Activated CD4-positive, alpha-beta T cell treated with anti-CD3 and anti-CD28 coated beads, Interleukin-2, amount 10 ng/mL, durations not matched to agents 7 days and 5 days (primary cell): ENCODE measurements around the gene MLH1. TPM values are rescaled to one million over a fixed set of nuclear protein-coding genes. Genes with fewer than 3 reads are reported as not detected.
A peak's percentile ranks its signal among the peaks of the same experiment; 100 is the strongest.

Experiments used
- CTCF ChIA-PET: fragments of 350-600 bp; sonication (Branson Sonifier 250); formaldehyde crosslinking; loops from one replicate; lab custom pipeline; 2021; ENCODE audit warnings: antibody characterized with exemption; lab: Charles Lee
- POLR2A ChIA-PET: fragments of 350-600 bp; sonication (Branson Sonifier 250); formaldehyde crosslinking; loops from one replicate; lab custom pipeline; 2021; ENCODE audit warnings: antibody characterized with exemption; lab: Charles Lee
- DNase-seq: peaks from one replicate; pipeline ENCODE4 v3.0.0-alpha.2; 2020
- H3K27ac Mint-ChIP-seq: one replicate; pipeline ENCODE4 v1.8.0; 2021; ENCODE audit warnings: mild to moderate bottlenecking, moderate library complexity, mixed read lengths
- H3K27me3 Mint-ChIP-seq: one replicate; pipeline ENCODE4 v1.8.0; 2021; ENCODE audit warnings: mixed read lengths
- H3K36me3 Mint-ChIP-seq: one replicate; pipeline ENCODE4 v1.8.0; 2021; ENCODE audit warnings: low read depth, mixed read lengths
- H3K4me1 Mint-ChIP-seq: one replicate; pipeline ENCODE4 v1.8.0; 2021; ENCODE audit warnings: mixed read lengths
- H3K4me3 Mint-ChIP-seq: one replicate; pipeline ENCODE4 v1.8.0; 2021; ENCODE audit warnings: mild to moderate bottlenecking, moderate library complexity, mixed read lengths
- H3K9me3 Mint-ChIP-seq: one replicate; pipeline ENCODE4 v1.8.0; 2021; ENCODE audit warnings: mixed read lengths
- total RNA-seq, 2 experiments: library from RNA; stranded (reverse); gene quantifications; one replicate each; pipeline ENCODE4 v1.2.3, GENCODE V29; 2021

MLH1 gene
- total RNA-seq, 2 experiments from 2014 or later = 53.2 to 64.8 TPM

DNA sequence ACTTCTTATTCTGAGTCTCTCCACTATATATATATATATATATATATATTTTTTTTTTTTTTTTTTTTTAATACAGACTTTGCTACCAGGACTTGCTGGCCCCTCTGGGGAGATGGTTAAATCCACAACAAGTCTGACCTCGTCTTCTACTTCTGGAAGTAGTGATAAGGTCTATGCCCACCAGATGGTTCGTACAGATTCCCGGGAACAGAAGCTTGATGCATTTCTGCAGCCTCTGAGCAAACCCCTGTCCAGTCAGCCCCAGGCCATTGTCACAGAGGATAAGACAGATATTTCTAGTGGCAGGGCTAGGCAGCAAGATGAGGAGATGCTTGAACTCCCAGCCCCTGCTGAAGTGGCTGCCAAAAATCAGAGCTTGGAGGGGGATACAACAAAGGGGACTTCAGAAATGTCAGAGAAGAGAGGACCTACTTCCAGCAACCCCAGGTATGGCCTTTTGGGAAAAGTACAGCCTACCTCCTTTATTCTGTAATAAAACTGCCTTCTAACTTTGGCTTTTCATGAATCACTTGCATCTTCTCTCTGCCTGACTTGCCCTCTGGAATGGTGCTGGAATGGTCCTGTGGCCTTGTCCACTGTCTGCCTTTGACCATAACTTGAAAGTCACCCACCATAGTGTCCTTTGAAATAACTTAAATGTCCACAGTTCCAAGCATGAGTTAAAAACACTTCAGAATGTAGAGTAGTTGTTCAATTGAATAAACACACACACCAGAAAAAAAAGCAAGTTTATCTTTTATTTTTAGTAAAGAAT is 32.4 kb downstream of the MLH1 start:
- H3K4me3 Mint-ChIP-seq = no peak overlapping the region
- no peaks in the 10 kb centered on the region for H3K9me3 Mint-ChIP-seq
- CTCF ChIA-PET = interaction anchor here (1.3 kb wide), 1 partner anchor 188 kb away, joined by 3 read pairs; no protein-coding TSS in a partner anchor
- no peak overlapping the region for H3K27ac Mint-ChIP-seq
- POLR2A ChIA-PET = interaction anchor here (0.6 kb wide), 1 partner anchor 227 kb away, joined by 3 read pairs; no protein-coding TSS in a partner anchor
- H3K36me3 Mint-ChIP-seq = peaks cover 58% of the 10 kb centered on the region
- DNase-seq = no peak
- no peaks in the 10 kb centered on the region for H3K27me3 Mint-ChIP-seq
- H3K4me1 Mint-ChIP-seq = peaks cover 13% of the 10 kb centered on the region

- peaks cover 58% of the 10 kb centered on the region for H3K36me3 Mint-ChIP-seq
Measured at GRCh38 chr3:37026851-37027250, 33.5 kb downstream of the MLH1 start.

GRCh38 chr3:37028329-37028728 is 35.0 kb downstream of the MLH1 start:
- H3K27me3 Mint-ChIP-seq = no peaks in the 10 kb centered on the region
- H3K36me3 Mint-ChIP-seq = peaks cover 62% of the 10 kb centered on the region
- H3K27ac Mint-ChIP-seq = no peak overlapping the region

More at GRCh38 chr3:37026851-37027250, 33.5 kb downstream of the MLH1 start:
- H3K9me3 Mint-ChIP-seq = no peaks in the 10 kb centered on the region
- H3K4me3 Mint-ChIP-seq = no peak overlapping the region
- H3K27ac Mint-ChIP-seq = no peak overlapping the region
- DNase-seq = no peak
- no peaks in the 10 kb centered on the region for H3K27me3 Mint-ChIP-seq
- H3K4me1 Mint-ChIP-seq = peaks cover 16% of the 10 kb centered on the region
- ChIA-PET CTCF (interaction anchor here (0.6 kb wide), 1 partner anchor 159 kb away, joined by 3 read pairs; no protein-coding TSS in a partner anchor), POLR2A (no interaction called here)

GRCh38 chr3:37029111-37029510 is 35.8 kb downstream of the MLH1 start:
- CTCF ChIA-PET = interaction anchor here (0.5 kb wide), 1 partner anchor 287 kb away, joined by 4 read pairs; no protein-coding TSS in a partner anchor
- Mint-ChIP-seq H3K4me3 (no peak overlapping the region), H3K9me3 (peaks cover 2% of the 10 kb centered on the region), H3K27me3 (no peaks in the 10 kb centered on the region), H3K27ac (no peak overlapping the region), H3K36me3 (peaks cover 63% of the 10 kb centered on the region), H3K4me1 (peaks cover 15% of the 10 kb centered on the region)
- POLR2A ChIA-PET = interaction anchor here (0.9 kb wide), 1 partner anchor 9 kb away, joined by 3 read pairs; no protein-coding TSS in a partner anchor
- no peak for DNase-seq

More at GRCh38 chr3:37028329-37028728, 35.0 kb downstream of the MLH1 start:
- no peak overlapping the region for H3K4me3 Mint-ChIP-seq
- CTCF ChIA-PET = no interaction called here
- DNase-seq = no peak
- POLR2A ChIA-PET = interaction anchor here (0.6 kb wide), 1 partner anchor 287 kb away, joined by 5 read pairs; no protein-coding TSS in a partner anchor
- H3K4me1 Mint-ChIP-seq = peaks cover 16% of the 10 kb centered on the region
- no peaks in the 10 kb centered on the region for H3K9me3 Mint-ChIP-seq

DNA sequence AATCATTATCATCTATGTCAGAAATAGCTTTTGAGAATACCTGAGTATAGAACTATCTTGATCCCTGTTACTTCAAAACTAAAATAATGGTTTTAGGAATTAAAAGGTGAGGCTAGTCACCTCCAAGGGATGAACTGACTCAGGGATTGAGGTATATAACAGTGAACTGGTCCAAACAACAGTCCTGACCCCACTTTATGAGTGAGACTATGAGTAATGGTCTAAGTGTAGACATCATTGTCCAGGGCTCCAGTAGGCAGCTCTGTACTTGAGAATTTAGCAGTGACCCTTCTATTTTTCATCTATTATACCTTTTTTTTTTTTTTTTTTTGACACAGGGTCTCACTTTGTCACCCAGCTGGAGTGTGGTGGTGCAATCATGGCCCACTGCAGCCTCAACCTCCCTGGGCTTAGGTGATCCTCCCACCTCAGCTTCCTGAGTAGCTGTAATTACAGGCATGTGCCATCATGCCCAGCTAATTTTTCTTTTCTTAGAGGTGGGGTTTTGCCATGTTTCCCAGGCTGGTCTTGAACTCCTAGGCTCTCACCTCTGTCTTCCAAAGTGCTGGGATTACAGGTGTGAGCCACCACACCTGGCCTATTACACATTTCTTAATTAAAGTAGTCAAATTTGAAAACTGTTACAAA is 36.3 kb downstream of the MLH1 start:
- no peak overlapping the region for H3K4me3 Mint-ChIP-seq

DNA sequence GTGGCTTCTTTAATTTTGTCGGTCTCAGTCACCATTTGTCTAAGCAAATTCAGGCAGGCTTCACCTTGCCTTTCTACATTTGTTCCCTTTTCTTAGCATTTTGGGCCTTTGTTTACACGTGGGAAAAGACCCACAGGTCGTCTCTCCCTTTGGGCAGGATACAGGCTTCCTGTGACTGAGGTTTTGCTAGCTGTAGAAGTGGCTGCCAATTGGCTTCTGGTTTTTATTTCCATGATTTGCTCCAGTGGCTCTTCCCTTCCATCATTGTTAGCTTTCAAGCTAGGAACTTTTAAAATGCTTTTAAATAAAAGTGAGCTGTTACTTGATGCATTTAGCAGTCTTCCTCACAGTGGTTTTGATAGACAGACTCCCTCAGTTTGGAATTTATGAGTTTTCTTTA is 37.3 kb downstream of the MLH1 start:
- peak overlapping the region; percentile 54 for H3K27ac Mint-ChIP-seq
- peaks cover 2% of the 10 kb centered on the region for H3K9me3 Mint-ChIP-seq
- no peak overlapping the region for H3K4me3 Mint-ChIP-seq
- H3K27me3 Mint-ChIP-seq = no peaks in the 10 kb centered on the region
- POLR2A ChIA-PET = no interaction called here
- DNase-seq = no peak
- peaks cover 67% of the 10 kb centered on the region for H3K36me3 Mint-ChIP-seq
- peaks cover 7% of the 10 kb centered on the region for H3K4me1 Mint-ChIP-seq
- CTCF ChIA-PET = interaction anchor here (1.0 kb wide), 1 partner anchor 165 kb away, joined by 4 read pairs; no protein-coding TSS in a partner anchor

More for the DNA sequence above, 36.3 kb downstream of the MLH1 start:
- H3K9me3 Mint-ChIP-seq = peaks cover 2% of the 10 kb centered on the region
- no peak for DNase-seq
- ChIA-PET POLR2A (interaction anchor here (0.9 kb wide), 1 partner anchor 8 kb away, joined by 3 read pairs; no protein-coding TSS in a partner anchor), CTCF (interaction anchor here (0.5 kb wide), 1 partner anchor 286 kb away, joined by 4 read pairs; no protein-coding TSS in a partner anchor)
- no peak overlapping the region for H3K27ac Mint-ChIP-seq
- peaks cover 11% of the 10 kb centered on the region for H3K4me1 Mint-ChIP-seq
- H3K36me3 Mint-ChIP-seq = peaks cover 62% of the 10 kb centered on the region
- H3K27me3 Mint-ChIP-seq = no peaks in the 10 kb centered on the region

- no peak overlapping the region for H3K4me3 Mint-ChIP-seq
- H3K36me3 Mint-ChIP-seq = peaks cover 68% of the 10 kb centered on the region
- H3K9me3 Mint-ChIP-seq = peaks cover 2% of the 10 kb centered on the region
- peaks cover 7% of the 10 kb centered on the region for H3K4me1 Mint-ChIP-seq
- no peak for DNase-seq
- H3K27ac Mint-ChIP-seq = peak overlapping the region; percentile 54
- H3K27me3 Mint-ChIP-seq = no peaks in the 10 kb centered on the region
- CTCF ChIA-PET = interaction anchor here (1.0 kb wide), 1 partner anchor 165 kb away, joined by 4 read pairs; no protein-coding TSS in a partner anchor
- POLR2A ChIA-PET = no interaction called here
Measured at GRCh38 chr3:37031096-37031682, 37.9 kb downstream of the MLH1 start.

- DNase-seq = no peak
- Mint-ChIP-seq H3K27me3 (no peaks in the 10 kb centered on the region), H3K27ac (no peak overlapping the region), H3K4me3 (no peak overlapping the region), H3K36me3 (peaks cover 75% of the 10 kb centered on the region), H3K9me3 (peaks cover 10% of the 10 kb centered on the region), H3K4me1 (peaks cover 7% of the 10 kb centered on the region)
- ChIA-PET POLR2A (no interaction called here), CTCF (interaction anchor here (1.5 kb wide), 1 partner anchor 21 kb away, joined by 3 read pairs; no protein-coding TSS in a partner anchor)
Measured at GRCh38 chr3:37032961-37033360, 39.6 kb downstream of the MLH1 start.

GRCh38 chr3:37037352-37037751 is 44.0 kb downstream of the MLH1 start:
- H3K27ac Mint-ChIP-seq = no peak overlapping the region
- no peaks in the 10 kb centered on the region for H3K4me1 Mint-ChIP-seq
- H3K36me3 Mint-ChIP-seq = peaks cover 75% of the 10 kb centered on the region
- POLR2A ChIA-PET = no interaction called here
- peaks cover 10% of the 10 kb centered on the region for H3K9me3 Mint-ChIP-seq
- CTCF ChIA-PET = no interaction called here
- no peak for DNase-seq
- no peak overlapping the region for H3K4me3 Mint-ChIP-seq
- no peaks in the 10 kb centered on the region for H3K27me3 Mint-ChIP-seq

GRCh38 chr3:37039161-37039846 is 46.0 kb downstream of the MLH1 start:
- POLR2A ChIA-PET = no interaction called here
- no peak overlapping the region for H3K4me3 Mint-ChIP-seq
- H3K27ac Mint-ChIP-seq = no peak overlapping the region
- no peaks in the 10 kb centered on the region for H3K4me1 Mint-ChIP-seq
- H3K27me3 Mint-ChIP-seq = no peaks in the 10 kb centered on the region
- CTCF ChIA-PET = no interaction called here
- H3K9me3 Mint-ChIP-seq = peaks cover 8% of the 10 kb centered on the region
- peaks cover 63% of the 10 kb centered on the region for H3K36me3 Mint-ChIP-seq
- no peak for DNase-seq

DNA sequence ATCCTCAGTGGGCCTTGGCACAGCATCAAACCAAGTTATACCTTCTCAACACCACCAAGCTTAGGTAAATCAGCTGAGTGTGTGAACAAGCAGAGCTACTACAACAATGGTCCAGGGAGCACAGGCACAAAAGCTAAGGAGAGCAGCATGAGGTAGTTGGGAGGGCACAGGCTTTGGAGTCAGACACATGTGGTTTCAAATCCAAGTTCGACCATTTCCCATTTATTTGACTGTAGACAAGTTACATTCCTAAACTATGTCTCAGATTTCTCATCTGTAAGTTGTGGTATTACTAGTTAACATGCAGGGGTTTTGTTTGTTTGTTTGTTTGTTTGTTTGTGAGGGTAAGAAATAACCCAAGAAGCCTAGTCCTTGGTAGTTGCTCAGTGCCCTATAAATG is 46.9 kb downstream of the MLH1 start:
- no peak overlapping the region for H3K4me3 Mint-ChIP-seq
- H3K36me3 Mint-ChIP-seq = peaks cover 61% of the 10 kb centered on the region
- no peaks in the 10 kb centered on the region for H3K27me3 Mint-ChIP-seq

More for the DNA sequence above, 46.9 kb downstream of the MLH1 start:
- DNase-seq = no peak
- peaks cover 8% of the 10 kb centered on the region for H3K9me3 Mint-ChIP-seq
- ChIA-PET POLR2A (no interaction called here), CTCF (interaction anchor here (1.0 to 2.1 kb wide), 2 partner anchors 10 to 17 kb away, joined by 3 to 7 read pairs; no protein-coding TSS in a partner anchor)
- no peaks in the 10 kb centered on the region for H3K4me1 Mint-ChIP-seq
- peak overlapping the region; percentile 37 for H3K27ac Mint-ChIP-seq
